WI38 (cell line): ENCODE results near the gene BHMT2.

Experiments
- H3K4me3 ChIP-seq: 2 replicates; pipeline ENCODE4 v1.5.1; 2011; ENCODE audit warnings: low read depth, mild to moderate bottlenecking, control low read depth, low read length
- TF ChIP-seq, protein P1 (sequence below): IDR thresholded peaks from 2 replicates; pipeline ENCODE4 v1.5.1; 2012; ENCODE audit warnings: low read depth, mild to moderate bottlenecking, control low read depth, low read length

BHMT2 gene, protein sequence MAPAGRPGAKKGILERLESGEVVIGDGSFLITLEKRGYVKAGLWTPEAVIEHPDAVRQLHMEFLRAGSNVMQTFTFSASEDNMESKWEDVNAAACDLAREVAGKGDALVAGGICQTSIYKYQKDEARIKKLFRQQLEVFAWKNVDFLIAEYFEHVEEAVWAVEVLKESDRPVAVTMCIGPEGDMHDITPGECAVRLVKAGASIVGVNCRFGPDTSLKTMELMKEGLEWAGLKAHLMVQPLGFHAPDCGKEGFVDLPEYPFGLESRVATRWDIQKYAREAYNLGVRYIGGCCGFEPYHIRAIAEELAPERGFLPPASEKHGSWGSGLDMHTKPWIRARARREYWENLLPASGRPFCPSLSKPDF

DNA sequence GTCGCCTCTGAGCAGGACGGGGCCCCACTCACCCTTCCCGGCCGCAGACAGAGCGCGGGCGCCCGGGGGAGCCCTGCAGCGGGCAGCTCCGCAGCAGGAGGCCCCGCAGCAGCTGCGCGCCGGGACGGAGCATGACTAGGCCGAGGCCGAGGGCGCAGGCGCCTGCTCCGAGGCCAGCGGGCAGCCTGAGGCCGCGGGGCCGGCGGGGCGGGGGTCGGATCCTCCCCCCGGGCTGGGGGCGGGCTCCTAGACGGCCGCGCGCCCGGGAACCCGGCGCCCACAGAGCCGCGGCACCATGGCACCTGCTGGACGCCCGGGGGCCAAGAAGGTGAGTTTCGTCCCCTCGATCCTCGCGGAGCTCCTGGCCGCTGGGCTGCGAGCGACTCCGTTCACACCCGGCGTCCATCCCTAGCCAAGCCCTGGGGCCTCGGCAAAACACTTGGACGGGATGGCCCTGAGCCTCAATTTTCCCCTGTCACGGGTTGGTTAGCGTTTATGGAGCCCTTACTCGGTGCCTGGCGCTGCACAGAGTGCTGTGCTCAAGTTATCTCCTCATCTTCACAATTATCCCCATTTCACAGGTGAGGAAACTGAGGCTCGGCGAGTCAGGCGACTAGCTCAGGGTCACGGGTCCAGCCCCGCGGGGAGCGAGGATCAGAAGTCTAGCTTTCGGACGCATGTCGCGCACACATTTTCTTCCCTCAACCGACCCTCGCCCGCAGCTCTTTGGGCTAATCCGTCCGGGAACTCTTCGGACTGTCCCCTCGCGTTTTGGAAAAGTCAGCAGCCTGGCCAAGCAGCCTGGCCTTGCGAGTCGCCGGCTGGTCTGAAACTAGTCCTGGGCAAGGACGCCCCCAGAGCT lies at the start of gene BHMT2, which contains the start of gene DMGDH:
Gene BHMT2, plus strand, starts transcription at position 280 of the 862 bp plus-strand sequence. Its CDS starts 16 bp downstream, at position 296.
Gene DMGDH, minus strand, starts transcription at position 187 of the 862 bp plus-strand sequence. Its CDS starts 54 bp downstream, at position 133.
- TF ChIP-seq, protein P1, sequence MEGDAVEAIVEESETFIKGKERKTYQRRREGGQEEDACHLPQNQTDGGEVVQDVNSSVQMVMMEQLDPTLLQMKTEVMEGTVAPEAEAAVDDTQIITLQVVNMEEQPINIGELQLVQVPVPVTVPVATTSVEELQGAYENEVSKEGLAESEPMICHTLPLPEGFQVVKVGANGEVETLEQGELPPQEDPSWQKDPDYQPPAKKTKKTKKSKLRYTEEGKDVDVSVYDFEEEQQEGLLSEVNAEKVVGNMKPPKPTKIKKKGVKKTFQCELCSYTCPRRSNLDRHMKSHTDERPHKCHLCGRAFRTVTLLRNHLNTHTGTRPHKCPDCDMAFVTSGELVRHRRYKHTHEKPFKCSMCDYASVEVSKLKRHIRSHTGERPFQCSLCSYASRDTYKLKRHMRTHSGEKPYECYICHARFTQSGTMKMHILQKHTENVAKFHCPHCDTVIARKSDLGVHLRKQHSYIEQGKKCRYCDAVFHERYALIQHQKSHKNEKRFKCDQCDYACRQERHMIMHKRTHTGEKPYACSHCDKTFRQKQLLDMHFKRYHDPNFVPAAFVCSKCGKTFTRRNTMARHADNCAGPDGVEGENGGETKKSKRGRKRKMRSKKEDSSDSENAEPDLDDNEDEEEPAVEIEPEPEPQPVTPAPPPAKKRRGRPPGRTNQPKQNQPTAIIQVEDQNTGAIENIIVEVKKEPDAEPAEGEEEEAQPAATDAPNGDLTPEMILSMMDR: no peak
- no peak within 1 kb of the TSS for H3K4me3 ChIP-seq

DNA sequence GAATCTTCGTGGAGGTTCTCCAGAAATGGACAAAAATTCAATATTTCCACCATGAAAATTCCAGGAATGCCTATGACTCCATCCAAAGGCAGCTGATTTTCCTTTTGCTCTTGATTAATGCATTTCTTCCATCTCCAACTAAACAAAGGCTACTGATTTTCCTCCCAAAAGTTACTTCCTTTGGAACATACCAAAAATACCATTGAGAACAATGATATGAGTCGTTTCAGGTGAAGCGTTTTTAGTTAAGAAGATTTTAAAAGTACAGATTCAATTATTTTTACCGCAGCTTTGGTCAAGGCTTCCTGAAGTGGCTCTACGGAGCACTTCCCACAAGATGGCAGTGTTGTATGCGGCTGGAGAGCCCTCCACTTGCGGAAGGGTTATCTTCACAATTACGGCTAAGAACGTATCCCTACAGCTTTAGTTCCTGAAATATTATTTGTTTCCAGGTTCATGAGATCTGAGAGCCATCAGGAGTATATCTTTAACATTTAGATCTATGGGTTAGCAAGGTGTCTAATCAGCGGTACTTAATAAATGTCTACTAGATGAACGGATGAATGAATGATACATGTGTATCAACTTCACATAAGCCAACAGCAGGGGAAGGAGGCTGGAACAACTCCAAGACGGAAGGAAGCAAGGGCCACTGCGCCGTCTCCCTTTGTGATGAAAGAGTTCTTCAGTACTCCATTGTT lies 48.6 kb upstream of the BHMT2 start:
- TF ChIP-seq, protein P1: peak; percentile 76
- peak overlapping the region; percentile 25 for H3K4me3 ChIP-seq

DNA sequence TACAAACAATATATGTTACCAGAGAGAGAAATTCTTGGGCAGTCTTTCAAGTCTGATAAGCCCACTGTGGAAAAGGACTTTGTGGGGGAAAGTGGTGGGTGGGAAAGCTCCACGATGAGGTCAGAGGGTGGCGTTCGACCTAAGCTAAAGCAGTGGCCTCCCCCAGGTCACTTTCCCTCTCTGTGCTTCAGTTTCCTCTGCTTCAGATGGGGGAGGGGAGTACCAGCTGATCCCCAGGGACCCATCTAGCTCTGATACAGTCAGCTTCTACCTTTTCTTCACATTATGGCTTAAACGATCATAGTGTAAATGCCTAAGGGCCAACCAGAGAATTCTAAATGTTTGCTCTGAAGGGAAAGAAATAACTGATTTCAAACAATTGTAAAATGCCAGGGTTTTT lies 47.8 kb upstream of the BHMT2 start:
- no peak overlapping the region for H3K4me3 ChIP-seq
- TF ChIP-seq, protein P1: no peak

DNA sequence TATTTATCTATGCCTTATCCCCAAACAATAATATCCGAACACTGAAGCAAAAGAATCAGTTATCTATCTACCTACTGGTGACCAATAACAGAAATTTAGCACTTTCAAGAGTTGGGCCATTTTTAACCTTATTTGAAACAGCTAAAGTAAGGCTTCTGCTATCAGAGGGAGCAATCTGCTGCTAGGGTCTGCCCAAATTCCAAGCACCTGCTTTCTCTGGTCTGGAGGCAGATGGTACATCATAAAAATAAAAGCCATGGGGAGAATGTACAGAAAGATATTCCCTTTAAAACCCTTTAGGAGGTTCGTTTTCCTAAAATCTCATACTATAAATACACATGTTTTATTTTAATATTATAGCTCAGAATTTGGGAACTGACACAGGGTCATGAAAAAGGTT lies 46.8 kb upstream of the BHMT2 start:
- no peak overlapping the region for H3K4me3 ChIP-seq
- TF ChIP-seq, protein P1: no peak

DNA sequence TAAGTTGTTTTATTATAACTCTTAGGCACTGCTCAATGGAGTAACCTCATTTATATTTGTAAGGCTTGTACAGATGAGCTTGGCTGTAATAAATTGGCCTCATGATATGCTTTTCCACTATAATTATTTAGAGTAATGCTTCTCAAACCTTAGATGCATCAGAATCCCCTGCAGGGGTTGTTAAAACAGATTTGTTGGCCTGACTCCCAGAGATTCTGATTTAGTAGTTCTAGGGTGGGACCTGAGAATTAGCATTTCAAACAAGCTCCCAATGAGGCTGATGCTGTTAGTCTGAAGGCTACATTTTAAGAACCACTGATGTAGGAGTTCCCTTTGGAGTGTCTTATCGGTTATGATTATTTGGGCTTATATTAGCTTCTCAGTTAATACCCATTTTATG lies 46.2 kb upstream of the BHMT2 start:
- TF ChIP-seq, protein P1: no peak
- no peak overlapping the region for H3K4me3 ChIP-seq

DNA sequence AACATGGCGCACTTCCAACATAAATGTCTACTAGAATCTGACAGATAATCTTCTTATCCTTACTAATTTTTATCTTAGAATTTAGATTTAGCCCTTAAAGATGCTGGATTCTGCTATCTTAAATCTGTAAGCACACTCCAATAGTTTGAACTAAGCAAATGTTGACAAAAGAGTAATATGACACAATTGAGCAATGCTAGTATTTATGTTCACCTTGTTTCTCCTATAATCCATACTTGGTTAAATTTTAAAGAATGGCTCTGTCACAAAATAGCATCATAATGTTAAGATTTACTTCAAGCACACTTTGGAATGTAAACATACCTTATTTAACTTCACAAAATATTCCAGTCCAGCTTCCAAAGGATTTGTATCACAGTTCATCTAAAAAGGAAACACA lies 45.6 kb upstream of the BHMT2 start:
- H3K4me3 ChIP-seq: no peak overlapping the region
- TF ChIP-seq, protein P1: no peak
